ENCODE measurements around the gene KANSL2.
"Not testable (repeated sequence)": the region's sequence is repeated elsewhere in the genome, so short reads cannot be mapped to it uniquely, and the experiment has no call there.

The KANSL2 gene

GRCh38 chr12:48681710-48682532 lies at the start of gene KANSL2:
TSS of gene KANSL2 (minus strand) at chr12:48682238. CDS start at chr12:48681632, 606 bp downstream.
- peak within 1 kb of the TSS; percentile 98 for H3K4me3 ChIP-seq (ENCODE audit: low read depth, low read length)
- no peak for TF ChIP-seq CTCF (IDR thresholded peaks at IDR 0.05; ENCODE audit: low read depth, low read length)

GRCh38 chr12:48728807-48729206 lies 46.8 kb upstream of the KANSL2 start:
- H3K4me3 ChIP-seq (ENCODE audit: low read depth, low read length): no peak overlapping the region
- TF ChIP-seq CTCF (IDR thresholded peaks at IDR 0.05; ENCODE audit: low read depth, low read length): no peak

GRCh38 chr12:48720737-48721136 lies 38.7 kb upstream of the KANSL2 start:
- not testable (repeated sequence) for H3K4me3 ChIP-seq (ENCODE audit: low read depth, low read length)

GRCh38 chr12:48720171-48720570 lies 38.1 kb upstream of the KANSL2 start:
- not testable (repeated sequence) for H3K4me3 ChIP-seq (ENCODE audit: low read depth, low read length)

- H3K4me3 ChIP-seq (ENCODE audit: low read depth, low read length): not testable (repeated sequence)
These were observed 37.0 kb upstream of the KANSL2 start for GRCh38 chr12:48719002-48719401.

GRCh38 chr12:48717252-48717695 lies 35.2 kb upstream of the KANSL2 start:
- peak overlapping the region; percentile 80 for H3K4me3 ChIP-seq (ENCODE audit: low read depth, low read length)
- no peak for TF ChIP-seq CTCF (IDR thresholded peaks at IDR 0.05; ENCODE audit: low read depth, low read length)

- 0 out of 2 replicates have a peak, but pooled peaks have one; percentile 19 for TF ChIP-seq CTCF (IDR thresholded peaks at IDR 0.05; ENCODE audit: low read depth, low read length)
- H3K4me3 ChIP-seq (ENCODE audit: low read depth, low read length): peak within 1 kb of the TSS; percentile 80
These were observed 34.6 kb upstream of the KANSL2 start, which contains the start of gene CCNT1 for GRCh38 chr12:48716493-48717251. TSS of gene CCNT1 (minus strand) at chr12:48716707. CDS start at chr12:48716675, 32 bp downstream.

GRCh38 chr12:48716168-48716492 lies 34.1 kb upstream of the KANSL2 start:
- peak overlapping the region; percentile 80 for H3K4me3 ChIP-seq (ENCODE audit: low read depth, low read length)
- TF ChIP-seq CTCF (IDR thresholded peaks at IDR 0.05; ENCODE audit: low read depth, low read length): no peak
